H1 (cell line): ENCODE measurements around the gene TSPAN15. TPM values are rescaled to one million over a fixed set of nuclear protein-coding genes. Genes with fewer than 3 reads are reported as not detected.

Experiments
- CTCF ChIA-PET: fragments of 300-600 bp; sonication (Branson Sonifier 250); formaldehyde crosslinking; loops from one replicate; lab custom pipeline; 2021; ENCODE audit not compliant: partially characterized antibody; lab: Charles Lee
- POLR2A ChIA-PET: fragments of 300-600 bp; sonication (Branson Sonifier 250); formaldehyde crosslinking; loops from one replicate; lab custom pipeline; 2021; ENCODE audit warnings: inconsistent platforms; ENCODE audit not compliant: partially characterized antibody; lab: Charles Lee
- DNase-seq, 2 experiments: peaks; one replicate each; pipeline versions ENCODE4 v3.0.0 to v3.0.0-alpha.2; 2010 to 2022; ENCODE audit warnings: low spot score in 2 of 2, low read depth in 1 of 2, mixed read lengths in 1 of 2
- FAIRE-seq: peaks from 2 replicates; lab custom pipeline; 2011; peaks lifted over from hg19 to GRCh38; lab: Jason Lieb, UNC
- H2AFZ ChIP-seq: 2 replicates; pipeline ENCODE4 v1.8.1; 2012; ENCODE audit warnings: low read length, inconsistent platforms
- H2AK5ac ChIP-seq: 2 replicates; pipeline ENCODE4 v1.6.1; 2013; ENCODE audit warnings: low read depth, low read length
- H2BK120ac ChIP-seq: replicated peaks from 2 replicates; pipeline ENCODE3; 2013; ENCODE audit warnings: low read depth, low read length, inconsistent platforms
- H2BK12ac ChIP-seq: 2 replicates; pipeline ENCODE4 v1.6.1; 2013; ENCODE audit warnings: low read depth, low read length
- H2BK15ac ChIP-seq: 2 replicates; pipeline ENCODE4 v1.6.1; 2013; ENCODE audit warnings: low read length
- H2BK20ac ChIP-seq: 2 replicates; pipeline ENCODE4 v1.6.1; 2013; ENCODE audit warnings: low read length
- H2BK5ac ChIP-seq: 2 replicates; pipeline ENCODE4 v1.6.1; 2013; ENCODE audit warnings: low read depth, low read length
- H3K14ac ChIP-seq: 2 replicates; pipeline ENCODE4 v1.6.1; 2013; ENCODE audit warnings: inconsistent platforms; ENCODE audit not compliant: insufficient read length
- H3K18ac ChIP-seq: 2 replicates; pipeline ENCODE4 v1.6.1; 2013; ENCODE audit warnings: low read length; ENCODE audit errors: extremely low read depth
- H3K23ac ChIP-seq: 2 replicates; pipeline ENCODE4 v1.6.1; 2013; ENCODE audit warnings: inconsistent platforms; ENCODE audit not compliant: insufficient read length
- H3K23me2 ChIP-seq: 2 replicates; pipeline ENCODE4 v1.6.1; 2013; ENCODE audit warnings: low read depth, low read length
- H3K27ac ChIP-seq: 2 replicates; pipeline ENCODE4 v1.6.1; 2011; ENCODE audit warnings: low read depth, low read length, inconsistent platforms
- H3K27me3 ChIP-seq, 4 experiments: replicated peaks in 1 of 4; 1 replicate in 1 of 4; 2 replicates in 3 of 4; pipeline versions ENCODE4 v1.6.1 to v1.8.1; 2011 to 2013; ENCODE audit warnings: low read length in 3 of 4, mild to moderate bottlenecking in 3 of 4, inconsistent platforms in 2 of 4, mixed read lengths in 2 of 4, moderate library complexity in 1 of 4; ENCODE audit not compliant: control insufficient read depth in 3 of 4, insufficient read depth in 3 of 4; ENCODE audit errors: extremely low read depth in 1 of 4
- H3K36me3 ChIP-seq, 4 experiments: 2 replicates each; pipeline versions ENCODE4 v1.6.1 to v1.8.1; 2011 to 2013; ENCODE audit warnings: mild to moderate bottlenecking in 4 of 4, low read length in 3 of 4, moderate library complexity in 2 of 4, control low read depth in 1 of 4, inconsistent platforms in 1 of 4; ENCODE audit not compliant: insufficient read depth in 4 of 4, control insufficient read depth in 2 of 4
- H3K4ac ChIP-seq: replicated peaks from 2 replicates; pipeline ENCODE3; 2013; ENCODE audit warnings: low read length, low read depth, mixed read lengths, inconsistent platforms; ENCODE audit not compliant: insufficient read length
- H3K4me1 ChIP-seq, 4 experiments: replicated peaks in 1 of 4; 1 replicate in 1 of 4; 2 replicates in 3 of 4; pipeline versions ENCODE4 v1.6.1 to v1.8.1; 2011 to 2013; ENCODE audit warnings: low read length in 3 of 4, inconsistent platforms in 2 of 4, mixed read lengths in 1 of 4; ENCODE audit not compliant: insufficient read depth in 4 of 4, control insufficient read depth in 3 of 4
- H3K4me2 ChIP-seq, 2 experiments: 2 replicates each; pipeline versions ENCODE4 v1.6.1 to v1.8.1; 2011 to 2013; ENCODE audit warnings: low read depth in 2 of 2, low read length in 2 of 2, control low read depth in 1 of 2, inconsistent platforms in 1 of 2, mild to moderate bottlenecking in 1 of 2; ENCODE audit not compliant: insufficient read depth in 1 of 2
- H3K4me3 ChIP-seq, 4 experiments: fragments of 200-600, 300-600 bp in 1 of 4; sonication (generic), shearing (Covaris generic), sonication (Bioruptor Twin) in 1 of 4; 2 replicates each; pipeline versions ENCODE4 v1.5.1 to v1.8.1; 2011 to 2016; ENCODE audit warnings: low read length in 4 of 4, low read depth in 3 of 4, control low read depth in 2 of 4, inconsistent platforms in 2 of 4, mild to moderate bottlenecking in 2 of 4, mixed read lengths in 1 of 4, moderate library complexity in 1 of 4; ENCODE audit not compliant: insufficient read depth in 2 of 4; ENCODE audit errors: extremely low read depth in 1 of 4
- H3K56ac ChIP-seq: replicated peaks from 2 replicates; pipeline ENCODE3; 2013; ENCODE audit warnings: low read depth, mild to moderate bottlenecking, mixed read lengths, low read length, inconsistent platforms; ENCODE audit not compliant: insufficient read length
- H3K79me1 ChIP-seq: 2 replicates; pipeline ENCODE4 v1.6.1; 2013; ENCODE audit warnings: low read depth, low read length, control low read depth
- H3K79me2 ChIP-seq, 2 experiments: 2 replicates each; pipeline versions ENCODE4 v1.6.1 to v1.8.1; 2012 to 2013; ENCODE audit warnings: low read length in 2 of 2, mild to moderate bottlenecking in 2 of 2, inconsistent platforms in 1 of 2; ENCODE audit not compliant: insufficient read depth in 2 of 2, control insufficient read depth in 1 of 2
- H3K9ac ChIP-seq, 4 experiments: replicated peaks in 1 of 4; 1 replicate in 1 of 4; 2 replicates in 3 of 4; pipeline versions ENCODE4 v1.6.1 to v1.8.1; 2011 to 2013; ENCODE audit warnings: low read depth in 3 of 4, low read length in 3 of 4, control low read depth in 2 of 4, mild to moderate bottlenecking in 2 of 4, moderate library complexity in 2 of 4, inconsistent platforms in 1 of 4; ENCODE audit errors: extremely low read depth in 1 of 4
- H3K9me3 ChIP-seq, 2 experiments: 2 replicates each; pipeline versions ENCODE4 v1.6.1 to v1.8.1; 2012 to 2013; ENCODE audit warnings: mild to moderate bottlenecking in 2 of 2, moderate library complexity in 2 of 2, control low read depth in 1 of 2, inconsistent platforms in 1 of 2, low read depth in 1 of 2, low read length in 1 of 2, mixed read lengths in 1 of 2; ENCODE audit not compliant: insufficient read depth in 2 of 2
- H4K20me1 ChIP-seq, 2 experiments: replicated peaks in 1 of 2; 2 replicates each; pipeline versions ENCODE3 to v1.8.1; 2011 to 2013; ENCODE audit warnings: inconsistent platforms in 2 of 2, low read length in 2 of 2, mild to moderate bottlenecking in 1 of 2; ENCODE audit not compliant: insufficient read depth in 2 of 2, control insufficient read depth in 1 of 2
- H4K5ac ChIP-seq: 2 replicates; pipeline ENCODE4 v1.6.1; 2013; ENCODE audit warnings: low read length, low read depth, mixed read lengths, inconsistent platforms; ENCODE audit not compliant: insufficient read length
- H4K8ac ChIP-seq: 2 replicates; pipeline ENCODE4 v1.8.0; 2013; ENCODE audit warnings: mild to moderate bottlenecking, moderate library complexity, low read length, inconsistent platforms; ENCODE audit not compliant: insufficient read depth; ENCODE audit errors: extremely low read depth
- H4K91ac ChIP-seq: replicated peaks from 2 replicates; pipeline ENCODE3; 2013; ENCODE audit warnings: low read length, mixed read lengths, inconsistent platforms; ENCODE audit not compliant: insufficient read length
- CREB1 ChIP-seq: IDR thresholded peaks from 2 replicates; pipeline ENCODE4 v1.6.1; 2012; ENCODE audit warnings: inconsistent platforms
- JUN ChIP-seq: IDR thresholded peaks from 2 replicates; pipeline ENCODE4 v1.6.1; 2011; ENCODE audit warnings: low read depth, mild to moderate bottlenecking, improper control_type of control experiment, low read length
- NANOG ChIP-seq: IDR thresholded peaks from 2 replicates; pipeline ENCODE4 v1.6.1; 2011; ENCODE audit warnings: low read length, low read depth, mild to moderate bottlenecking, inconsistent platforms; ENCODE audit not compliant: insufficient read depth, poor library complexity, severe bottlenecking
- NRF1 ChIP-seq: IDR thresholded peaks from 2 replicates; pipeline ENCODE4 v1.6.1; 2011; ENCODE audit warnings: mild to moderate bottlenecking, low read depth, low read length, improper control_type of control experiment
- POLR2AphosphoS5 ChIP-seq: IDR thresholded peaks from 2 replicates; pipeline ENCODE4 v1.6.1; 2011; ENCODE audit warnings: low read depth, low read length
- POU5F1 ChIP-seq: IDR thresholded peaks from 2 replicates; pipeline ENCODE4 v1.6.1; 2011; ENCODE audit warnings: low read depth, mild to moderate bottlenecking, low read length, moderate library complexity
- RAD21 ChIP-seq, 2 experiments: IDR thresholded peaks in 1 of 2; conservative IDR thresholded peaks in 1 of 2; 2 replicates each; pipeline ENCODE4 v1.6.1; 2011; ENCODE audit warnings: low read depth in 2 of 2, low read length in 2 of 2, improper control_type of control experiment in 1 of 2, inconsistent platforms in 1 of 2, mild to moderate bottlenecking in 1 of 2, moderate library complexity in 1 of 2
- SIRT6 ChIP-seq: IDR thresholded peaks from one replicate; pipeline ENCODE4 v1.7.1; 2012; ENCODE audit warnings: low read length, inconsistent platforms
- TAF1 ChIP-seq: IDR thresholded peaks from 2 replicates; pipeline ENCODE4 v1.6.1; 2011; ENCODE audit warnings: mild to moderate bottlenecking, low read depth, low read length
- TBP ChIP-seq: IDR thresholded peaks from 2 replicates; pipeline ENCODE4 v1.6.1; 2011; ENCODE audit warnings: low read depth, low read length, improper control_type of control experiment
- ZNF274 ChIP-seq: IDR thresholded peaks from 2 replicates; pipeline ENCODE4 v1.7.0; 2012; ENCODE audit warnings: low read length, borderline replicate concordance; ENCODE audit errors: extremely low read depth
- WGBS, 2 experiments: shearing (Covaris generic) in 1 of 2; methylation state at CpG; one replicate each; pipeline versions ENCODE4 v1.1.6 to v1.1.7; 2013 to 2015; ENCODE audit warnings: low lambda C conversion rate in 2 of 2, mixed read lengths in 2 of 2, inconsistent platforms in 1 of 2, low coverage in 1 of 2, missing lambda C conversion rate in 1 of 2; ENCODE audit not compliant: insufficient replicate concordance in 2 of 2, insufficient coverage in 1 of 2, insufficient read length in 1 of 2; ENCODE audit errors: extremely low coverage in 1 of 2, missing lambda C conversion rate in 1 of 2; 5-methylcytosine and 5-hydroxymethylcytosine counted together
- polyA plus RNA-seq, 7 experiments: library from polyadenylated mRNA; depleted of rRNA in 3 of 7; stranded (reverse) in 5 of 7; unstranded in 2 of 7; fragments of >200 nt in 5 of 7; fragments of 200-250 nt in 2 of 7; gene quantifications; 1 replicate in 5 of 7; 2 replicates in 1 of 7; 4 replicates in 1 of 7; pipeline versions ENCODE4 v1.2.1 to v1.2.3, GENCODE V29; 2011 to 2013; ENCODE audit warnings: missing spikeins in 2 of 7, mixed read lengths in 2 of 7
- total RNA-seq: library from RNA; stranded (reverse); fragmentation: NEBNext Ultra II Directional; extraction: Animal tissue kit (Norgen Biotek cat#: 25700); gene quantifications from 2 replicates; pipeline ENCODE4 v1.2.1, GENCODE V29; 2021
- TF ChIP-seq, protein P1 (sequence below): IDR thresholded peaks from 2 replicates; pipeline ENCODE4 v1.6.1; 2011; ENCODE audit warnings: low read depth, mild to moderate bottlenecking, low read length; ENCODE audit not compliant: insufficient read depth

Gene TSPAN15
- total and polyA plus RNA-seq, 2 of the 8 experiments (the other 6 are each of a cell fraction or from before 2014, with no cell fraction given) = 9.7 to 20.0 TPM

DNA sequence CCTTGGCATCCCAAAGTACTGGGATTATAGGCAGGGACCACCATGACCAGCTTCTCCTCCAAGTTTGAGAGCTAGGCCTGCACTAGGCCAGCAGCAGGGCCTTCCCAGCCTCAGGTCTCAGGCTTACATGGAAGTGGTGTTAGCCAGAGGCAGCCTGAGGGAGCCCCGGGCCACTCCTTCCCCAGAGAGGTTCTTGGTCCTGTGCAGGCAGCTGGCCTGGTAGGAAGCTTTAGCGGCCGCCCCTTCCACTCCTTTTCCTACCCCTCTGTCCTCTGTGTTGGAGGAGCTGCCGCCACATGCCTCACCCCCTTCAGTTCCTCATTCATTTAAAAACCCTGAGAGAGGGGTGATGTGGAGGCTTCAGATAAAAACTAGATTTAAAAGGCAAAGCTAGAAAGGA is 40.3 kb downstream of the TSPAN15 start:
- Histone ChIP-seq H2BK12ac (no peak overlapping the region), H4K8ac (no peak overlapping the region), H3K36me3 (no peaks in the 10 kb centered on the region), H3K4me2 (no peak overlapping the region), H2AK5ac (no peak overlapping the region), H4K5ac (no peak overlapping the region), H4K91ac (no peak overlapping the region), H3K27ac (no peak overlapping the region), H3K23me2 (no peaks in the 10 kb centered on the region), H2BK5ac (no peak overlapping the region), H3K9me3 (peaks cover 16 to 17% of the 10 kb centered on the region in 2 experiments), H3K4me1 (peaks cover 0 to 7% (median 1%) of the 10 kb centered on the region in 4 experiments; a peak in 1 of 7 replicates), H3K27me3 (no peaks in the 10 kb centered on the region), H3K18ac (no peak overlapping the region), H3K56ac (no peak overlapping the region), H3K4ac (no peak overlapping the region), H2BK120ac (no peak overlapping the region), H3K23ac (no peak overlapping the region), H3K14ac (no peak overlapping the region), H3K4me3 (no peak overlapping the region), H3K79me2 (no peaks in the 10 kb centered on the region), H3K79me1 (no peaks in the 10 kb centered on the region), H2BK15ac (no peak overlapping the region), H4K20me1 (peaks cover 0 to 2% of the 10 kb centered on the region in 2 experiments), H3K9ac (no peak overlapping the region), H2BK20ac (no peak overlapping the region), H2AFZ (no peak overlapping the region)
- FAIRE-seq (no peak), DNase-seq (no peak)
- CTCF ChIA-PET = interaction anchor here (0.6 to 5.0 kb wide), 11 partner anchors 10 to 235 kb away, joined by 3 to 24 read pairs (median 4); partner anchors contain the start of gene TSPAN15
- POLR2A ChIA-PET = interaction anchor here (0.6 kb wide), 1 partner anchor 16 kb away, joined by 3 read pairs; no protein-coding TSS in a partner anchor
- TF ChIP-seq TBP (no peak), POU5F1 (no peak), CREB1 (no peak), JUN (no peak), NANOG (no peak), SIRT6 (no peak), POLR2AphosphoS5 (no peak), TAF1 (no peak), ZNF274 (no peak), NRF1 (no peak), RAD21 (IDR thresholded peaks at IDR 0.05 in 1 of 2, conservative IDR thresholded peaks at IDR 0.05 in 1 of 2; ENCODE audit: low read depth in 2 of 2, low read length in 2 of 2) (no peak)
- TF ChIP-seq, protein P1, sequence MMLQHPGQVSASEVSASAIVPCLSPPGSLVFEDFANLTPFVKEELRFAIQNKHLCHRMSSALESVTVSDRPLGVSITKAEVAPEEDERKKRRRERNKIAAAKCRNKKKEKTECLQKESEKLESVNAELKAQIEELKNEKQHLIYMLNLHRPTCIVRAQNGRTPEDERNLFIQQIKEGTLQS = no peak
- 96% methylated on average over 4 of the region's 4 CpGs; no CpG with 5 or more reads in 1 of the 2 experiments for WGBS, 2 experiments
